ENCODE measurements around the gene REPIN1.

REPIN1 gene

DNA sequence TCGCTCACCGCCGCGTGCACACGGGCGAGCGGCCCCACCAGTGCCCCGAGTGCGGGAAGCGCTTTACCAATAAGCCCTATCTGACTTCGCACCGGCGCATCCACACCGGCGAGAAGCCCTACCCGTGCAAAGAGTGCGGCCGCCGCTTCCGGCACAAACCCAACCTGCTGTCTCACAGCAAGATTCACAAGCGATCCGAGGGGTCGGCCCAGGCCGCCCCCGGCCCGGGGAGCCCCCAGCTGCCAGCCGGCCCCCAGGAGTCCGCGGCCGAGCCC lies 3.3 kb downstream of the REPIN1 start (continued):
- TF ChIP-seq ZNF248 (tag by site-specific recombination; IDR thresholded peaks at IDR 0.05) (no peak), ZNF701 (tag by site-specific recombination; IDR thresholded peaks at IDR 0.05) (no peak), KLF1 (tag by site-specific recombination; IDR thresholded peaks at IDR 0.05) (no peak)

DNA sequence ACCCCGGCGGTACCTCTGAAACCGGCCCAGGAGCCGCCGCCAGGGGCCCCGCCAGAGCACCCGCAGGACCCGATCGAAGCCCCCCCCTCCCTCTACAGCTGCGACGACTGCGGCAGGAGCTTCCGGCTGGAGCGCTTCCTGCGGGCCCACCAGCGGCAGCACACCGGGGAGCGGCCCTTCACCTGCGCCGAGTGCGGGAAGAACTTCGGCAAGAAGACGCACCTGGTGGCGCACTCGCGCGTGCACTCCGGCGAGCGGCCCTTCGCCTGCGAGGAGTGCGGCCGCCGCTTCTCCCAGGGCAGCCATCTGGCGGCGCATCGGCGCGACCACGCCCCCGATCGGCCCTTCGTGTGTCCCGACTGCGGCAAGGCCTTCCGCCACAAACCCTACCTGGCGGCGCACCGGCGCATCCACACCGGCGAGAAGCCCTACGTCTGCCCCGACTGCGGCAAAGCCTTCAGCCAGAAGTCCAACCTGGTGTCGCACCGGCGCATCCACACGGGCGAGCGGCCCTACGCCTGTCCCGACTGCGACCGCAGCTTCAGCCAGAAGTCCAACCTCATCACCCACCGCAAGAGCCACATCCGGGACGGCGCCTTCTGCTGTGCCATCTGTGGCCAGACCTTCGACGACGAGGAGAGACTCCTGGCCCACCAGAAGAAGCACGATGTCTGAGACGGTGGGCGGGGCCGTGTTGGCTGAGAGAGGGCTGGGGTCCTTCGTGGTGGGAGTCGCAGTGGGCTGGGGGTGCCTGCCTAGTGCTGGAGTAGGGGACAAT lies 3.8 kb downstream of the REPIN1 start:
- CTCF ChIA-PET = no interaction called here
- H3K4me1 ChIP-seq (ENCODE audit: control insufficient read depth, insufficient read depth, low read length) = no peaks in the 10 kb centered on the region
- no peaks in the 10 kb centered on the region for H3K9me3 ChIP-seq (ENCODE audit: control insufficient read depth, insufficient read depth, low read depth, low read length)

DNA sequence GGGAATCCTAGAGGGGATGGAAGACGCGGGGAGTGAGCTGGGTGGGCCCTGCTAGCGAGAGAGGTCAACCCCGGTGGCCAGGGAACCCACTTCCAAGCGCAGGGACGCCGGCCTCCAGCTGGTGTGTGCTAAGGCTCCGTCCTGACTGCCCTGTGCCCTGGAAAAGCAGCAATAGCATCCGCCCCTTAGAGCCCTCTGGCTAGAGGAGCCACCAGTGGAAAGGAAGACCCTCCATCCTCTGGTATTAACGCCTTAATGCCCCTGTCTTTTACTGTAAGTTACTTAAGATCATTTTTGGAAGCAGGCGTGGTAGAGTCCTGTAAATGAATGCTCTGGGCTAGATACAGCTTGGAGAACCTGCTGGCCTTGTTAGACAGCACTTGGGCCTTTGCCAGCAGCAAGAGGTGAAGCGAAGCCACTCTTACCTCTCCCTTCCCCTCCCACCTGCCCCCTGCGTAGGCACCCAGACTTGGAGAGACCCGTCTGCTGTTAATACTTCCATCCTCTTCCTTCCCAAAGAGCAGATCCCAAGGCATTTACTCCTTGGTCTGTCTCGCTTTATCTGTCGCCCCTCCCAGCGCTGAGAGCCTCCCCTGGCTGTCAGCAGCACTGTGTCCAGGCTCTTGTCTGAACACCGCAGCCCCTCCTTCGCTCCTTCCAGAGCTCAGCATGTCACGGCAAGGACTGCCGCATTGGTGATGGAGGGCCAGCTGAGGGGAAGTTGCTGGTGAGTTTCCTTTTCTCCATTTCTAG lies 4.6 kb downstream of the REPIN1 start:
- POLR2A ChIA-PET = no interaction called here
- Histone ChIP-seq H3K36me3 (ENCODE audit: control insufficient read depth in 2 of 2, insufficient read depth in 1 of 2, low read length in 2 of 2) (peaks cover 0 to 52% of the 10 kb centered on the region in 2 experiments; a peak in 1 of 3 replicates), H3K9me3 (ENCODE audit: control insufficient read depth, insufficient read depth, low read depth, low read length) (no peaks in the 10 kb centered on the region), H3K4me3 (ENCODE audit: low read depth, low read length) (no peak overlapping the region), H3K27ac (ENCODE audit: extremely low read depth, low read depth, low read length) (no peak overlapping the region), H3K4me1 (ENCODE audit: control insufficient read depth, insufficient read depth, low read length) (peaks cover 3% of the 10 kb centered on the region; the same call in 1 of the 2 replicates)
- CTCF ChIA-PET = no interaction called here
- no peak for TF ChIP-seq ZNF48 (tag by site-specific recombination; IDR thresholded peaks at IDR 0.05)
- TF ChIP-seq ZXDB (tag by site-specific recombination; IDR thresholded peaks at IDR 0.05) = no peak
- no peak for TF ChIP-seq SP2 (tag by site-specific recombination; IDR thresholded peaks at IDR 0.05)
- TF ChIP-seq GLI2 (tag by site-specific recombination; IDR thresholded peaks at IDR 0.05; ENCODE audit: borderline replicate concordance, low read depth) = no peak
- no peak for TF ChIP-seq ZNF776 (tag by site-specific recombination; IDR thresholded peaks at IDR 0.05; ENCODE audit: borderline replicate concordance)
- TF ChIP-seq ZEB2 (tag by site-specific recombination; IDR thresholded peaks at IDR 0.05) = no peak
- TF ChIP-seq, protein P1, sequence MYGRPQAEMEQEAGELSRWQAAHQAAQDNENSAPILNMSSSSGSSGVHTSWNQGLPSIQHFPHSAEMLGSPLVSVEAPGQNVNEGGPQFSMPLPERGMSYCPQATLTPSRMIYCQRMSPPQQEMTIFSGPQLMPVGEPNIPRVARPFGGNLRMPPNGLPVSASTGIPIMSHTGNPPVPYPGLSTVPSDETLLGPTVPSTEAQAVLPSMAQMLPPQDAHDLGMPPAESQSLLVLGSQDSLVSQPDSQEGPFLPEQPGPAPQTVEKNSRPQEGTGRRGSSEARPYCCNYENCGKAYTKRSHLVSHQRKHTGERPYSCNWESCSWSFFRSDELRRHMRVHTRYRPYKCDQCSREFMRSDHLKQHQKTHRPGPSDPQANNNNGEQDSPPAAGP (tag by site-specific recombination; IDR thresholded peaks at IDR 0.05) = no peak
- TF ChIP-seq, protein P2, sequence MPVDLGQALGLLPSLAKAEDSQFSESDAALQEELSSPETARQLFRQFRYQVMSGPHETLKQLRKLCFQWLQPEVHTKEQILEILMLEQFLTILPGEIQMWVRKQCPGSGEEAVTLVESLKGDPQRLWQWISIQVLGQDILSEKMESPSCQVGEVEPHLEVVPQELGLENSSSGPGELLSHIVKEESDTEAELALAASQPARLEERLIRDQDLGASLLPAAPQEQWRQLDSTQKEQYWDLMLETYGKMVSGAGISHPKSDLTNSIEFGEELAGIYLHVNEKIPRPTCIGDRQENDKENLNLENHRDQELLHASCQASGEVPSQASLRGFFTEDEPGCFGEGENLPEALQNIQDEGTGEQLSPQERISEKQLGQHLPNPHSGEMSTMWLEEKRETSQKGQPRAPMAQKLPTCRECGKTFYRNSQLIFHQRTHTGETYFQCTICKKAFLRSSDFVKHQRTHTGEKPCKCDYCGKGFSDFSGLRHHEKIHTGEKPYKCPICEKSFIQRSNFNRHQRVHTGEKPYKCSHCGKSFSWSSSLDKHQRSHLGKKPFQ (tag by site-specific recombination; IDR thresholded peaks at IDR 0.05) = no peak
- TF ChIP-seq ZNF184 (tag by site-specific recombination; IDR thresholded peaks at IDR 0.05) = no peak

More for the DNA sequence above, 3.8 kb downstream of the REPIN1 start:
- POLR2A ChIA-PET = no interaction called here
- Histone ChIP-seq H3K27ac (ENCODE audit: extremely low read depth, low read depth, low read length) (no peak overlapping the region), H3K4me3 (ENCODE audit: low read depth, low read length) (no peak overlapping the region), H3K36me3 (ENCODE audit: control insufficient read depth in 2 of 2, insufficient read depth in 1 of 2, low read length in 2 of 2) (peaks cover 0 to 52% of the 10 kb centered on the region in 2 experiments; a peak in 1 of 3 replicates)
- no peak for TF ChIP-seq ZNF112 (tag by site-specific recombination; IDR thresholded peaks at IDR 0.05)
- no peak for TF ChIP-seq ZNF621 (tag by site-specific recombination; IDR thresholded peaks at IDR 0.05)
- 0 out of 2 replicates have a peak, but pooled peaks have one; percentile 14 for TF ChIP-seq KLF9 (tag by site-specific recombination; IDR thresholded peaks at IDR 0.05; ENCODE audit: low read depth)

DNA sequence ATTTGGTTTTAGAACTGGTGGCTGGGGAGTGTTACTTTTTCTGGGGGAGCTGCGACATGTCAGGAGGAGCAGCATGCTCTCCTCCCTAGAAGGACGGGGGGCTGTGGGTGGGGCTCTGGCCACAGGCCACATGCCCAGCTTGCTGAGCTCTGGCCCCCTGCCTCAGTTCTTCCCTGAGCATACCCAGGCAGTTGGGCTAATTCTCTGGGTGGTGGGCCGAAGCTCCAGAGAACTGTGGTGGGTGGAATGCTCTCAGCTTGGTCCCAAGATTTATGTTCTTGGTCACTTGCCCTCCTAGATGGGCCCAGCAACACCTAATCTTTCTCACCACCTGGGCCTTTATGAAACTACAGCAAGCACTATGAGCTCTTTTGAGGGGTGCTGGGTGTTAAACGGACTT lies 5.4 kb downstream of the REPIN1 start:
- Histone ChIP-seq H3K4me3 (ENCODE audit: low read depth, low read length) (no peak overlapping the region), H3K27ac (ENCODE audit: extremely low read depth, low read depth, low read length) (no peak overlapping the region), H3K9me3 (ENCODE audit: control insufficient read depth, insufficient read depth, low read depth, low read length) (no peaks in the 10 kb centered on the region), H3K36me3 (ENCODE audit: control insufficient read depth in 2 of 2, insufficient read depth in 1 of 2, low read length in 2 of 2) (peaks cover 0 to 52% of the 10 kb centered on the region in 2 experiments; a peak in 1 of 3 replicates), H3K4me1 (ENCODE audit: control insufficient read depth, insufficient read depth, low read length) (peaks cover 3% of the 10 kb centered on the region; the same call in 1 of the 2 replicates)
- CTCF ChIA-PET = interaction anchor here (1.2 kb wide), 1 partner anchor 30 kb away, joined by 3 read pairs; no protein-coding TSS in a partner anchor
- POLR2A ChIA-PET = no interaction called here
- TF ChIP-seq ZNF785 (tag by site-specific recombination; IDR thresholded peaks at IDR 0.05) = no peak
- no peak for TF ChIP-seq ZNF549 (tag by site-specific recombination; IDR thresholded peaks at IDR 0.05)
- no peak for TF ChIP-seq ZNF48 (tag by site-specific recombination; IDR thresholded peaks at IDR 0.05)
- TF ChIP-seq, protein P3, sequence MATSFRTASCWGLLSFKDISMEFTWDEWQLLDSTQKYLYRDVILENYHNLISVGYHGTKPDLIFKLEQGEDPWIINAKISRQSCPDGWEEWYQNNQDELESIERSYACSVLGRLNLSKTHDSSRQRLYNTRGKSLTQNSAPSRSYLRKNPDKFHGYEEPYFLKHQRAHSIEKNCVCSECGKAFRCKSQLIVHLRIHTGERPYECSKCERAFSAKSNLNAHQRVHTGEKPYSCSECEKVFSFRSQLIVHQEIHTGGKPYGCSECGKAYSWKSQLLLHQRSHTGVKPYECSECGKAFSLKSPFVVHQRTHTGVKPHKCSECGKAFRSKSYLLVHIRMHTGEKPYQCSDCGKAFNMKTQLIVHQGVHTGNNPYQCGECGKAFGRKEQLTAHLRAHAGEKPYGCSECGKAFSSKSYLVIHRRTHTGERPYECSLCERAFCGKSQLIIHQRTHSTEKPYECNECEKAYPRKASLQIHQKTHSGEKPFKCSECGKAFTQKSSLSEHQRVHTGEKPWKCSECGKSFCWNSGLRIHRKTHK (tag by site-specific recombination; IDR thresholded peaks at IDR 0.05) = no peak
- no peak for TF ChIP-seq ZNF747 (tag by site-specific recombination; IDR thresholded peaks at IDR 0.05)
- TF ChIP-seq ZSCAN23 (tag by site-specific recombination; IDR thresholded peaks at IDR 0.05) = no peak
- no peak for TF ChIP-seq ZNF423 (tag by site-specific recombination; IDR thresholded peaks at IDR 0.05)
- no peak for TF ChIP-seq ZBTB21 (tag by site-specific recombination; IDR thresholded peaks at IDR 0.05)
- TF ChIP-seq MYNN (tag by site-specific recombination; IDR thresholded peaks at IDR 0.05; ENCODE audit: borderline replicate concordance) = no peak
- no peak for TF ChIP-seq ZNF335 (tag by site-specific recombination; conservative IDR thresholded peaks at IDR 0.05)
- TF ChIP-seq ZNF138 (tag by site-specific recombination; IDR thresholded peaks at IDR 0.05; ENCODE audit: borderline replicate concordance) = no peak
- TF ChIP-seq ZNF677 (tag by site-specific recombination; IDR thresholded peaks at IDR 0.05) = no peak
- TF ChIP-seq TRIM28 (IDR thresholded peaks at IDR 0.05; ENCODE audit: borderline replicate concordance, low read length) = no peak
